Activated CD8-positive, alpha-beta T cell treated with anti-CD3 and anti-CD28 coated beads, Interleukin-2, amount 10 ng/mL, durations not matched to agents 7 days and 5 days (primary cell): ENCODE data around the gene KRTAP2-4. TPM values are rescaled to one million over a fixed set of nuclear protein-coding genes. Genes with fewer than 3 reads are reported as not detected.
"Not testable (repeated sequence)": the region's sequence is repeated elsewhere in the genome, so short reads cannot be mapped to it uniquely, and the experiment has no call there.

ENCODE experiments used
- ATAC-seq: fragments of 150-1000 bp; cut with Tn5 transposase; one replicate; pipeline ENCODE4 v1.10.0; 2021; ENCODE audit warnings: moderate library complexity
- CTCF ChIA-PET: fragments of 350-600 bp; sonication (Branson Sonifier 250); formaldehyde crosslinking; loops from one replicate; lab custom pipeline; 2021; ENCODE audit warnings: antibody characterized with exemption; lab: Charles Lee
- POLR2A ChIA-PET: fragments of 350-600 bp; sonication (Branson Sonifier 250); formaldehyde crosslinking; loops from one replicate; lab custom pipeline; 2021; ENCODE audit warnings: antibody characterized with exemption; lab: Charles Lee
- DNase-seq: peaks from one replicate; pipeline ENCODE4 v3.0.0-alpha.2; 2020
- H3K27ac Mint-ChIP-seq: one replicate; pipeline ENCODE4 v1.8.0; 2021; ENCODE audit warnings: mild to moderate bottlenecking, mixed read lengths
- H3K27me3 Mint-ChIP-seq: one replicate; pipeline ENCODE4 v1.8.0; 2021; ENCODE audit warnings: low read depth, mixed read lengths
- H3K36me3 Mint-ChIP-seq: one replicate; pipeline ENCODE4 v1.8.0; 2021; ENCODE audit warnings: low read depth, mixed read lengths
- H3K4me1 Mint-ChIP-seq: one replicate; pipeline ENCODE4 v1.8.0; 2021; ENCODE audit warnings: low read depth, mixed read lengths
- H3K4me3 Mint-ChIP-seq: one replicate; pipeline ENCODE4 v1.8.0; 2021; ENCODE audit warnings: mild to moderate bottlenecking, mixed read lengths
- H3K9me3 Mint-ChIP-seq: one replicate; pipeline ENCODE4 v1.8.0; 2022; ENCODE audit warnings: mixed read lengths; ENCODE audit not compliant: insufficient read depth
- total RNA-seq, 2 experiments: library from RNA; stranded (reverse); gene quantifications; one replicate each; pipeline ENCODE4 v1.2.3, GENCODE V29; 2021

KRTAP2-4 gene, protein sequence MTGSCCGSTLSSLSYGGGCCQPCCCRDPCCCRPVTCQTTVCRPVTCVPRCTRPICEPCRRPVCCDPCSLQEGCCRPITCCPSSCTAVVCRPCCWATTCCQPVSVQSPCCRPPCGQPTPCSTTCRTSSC
- not detected for total RNA-seq

DNA sequence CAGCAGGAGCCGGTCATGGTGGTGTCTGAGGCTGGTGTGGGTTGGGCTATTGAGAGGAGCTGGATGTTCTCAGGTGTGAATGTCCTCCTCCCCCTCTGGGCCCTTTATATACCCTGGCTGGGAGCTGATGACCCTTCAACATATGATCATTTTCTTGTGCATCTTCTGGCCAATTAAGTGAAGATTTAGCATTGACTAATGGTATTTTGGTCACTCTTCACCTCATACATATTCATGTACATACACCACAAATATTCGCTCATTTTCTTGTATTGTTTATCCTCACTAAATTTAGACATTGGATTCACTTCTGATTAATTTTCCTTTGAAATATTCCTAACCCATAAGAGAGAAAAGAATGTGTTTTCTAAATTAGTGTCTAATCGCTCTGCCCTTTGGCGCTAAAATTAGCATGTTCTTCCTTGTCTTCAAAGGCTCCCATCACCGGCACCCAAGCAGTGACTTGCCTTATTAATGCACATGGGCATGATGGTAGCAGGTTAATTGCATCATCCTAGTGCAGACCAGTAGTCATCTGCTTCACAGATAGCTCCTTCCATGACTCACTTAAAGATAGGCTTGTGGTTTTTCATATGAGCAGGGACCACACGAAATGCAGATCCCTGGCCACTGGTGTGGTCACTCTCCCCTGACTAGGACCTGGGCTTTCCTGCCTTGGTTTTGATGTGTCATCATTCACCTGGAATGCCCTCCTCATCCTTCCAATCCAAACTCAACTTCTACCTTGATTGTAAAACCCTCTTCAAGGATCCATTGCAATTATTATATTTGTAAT is at the start of gene KRTAP2-4:
Gene KRTAP2-4 (minus strand): TSS at position 51 of the 796 bp plus-strand sequence. CDS start 34 bp downstream, at position 17.
- ATAC-seq = no peak
- H3K27ac Mint-ChIP-seq = no peak within 1 kb of the TSS

DNA sequence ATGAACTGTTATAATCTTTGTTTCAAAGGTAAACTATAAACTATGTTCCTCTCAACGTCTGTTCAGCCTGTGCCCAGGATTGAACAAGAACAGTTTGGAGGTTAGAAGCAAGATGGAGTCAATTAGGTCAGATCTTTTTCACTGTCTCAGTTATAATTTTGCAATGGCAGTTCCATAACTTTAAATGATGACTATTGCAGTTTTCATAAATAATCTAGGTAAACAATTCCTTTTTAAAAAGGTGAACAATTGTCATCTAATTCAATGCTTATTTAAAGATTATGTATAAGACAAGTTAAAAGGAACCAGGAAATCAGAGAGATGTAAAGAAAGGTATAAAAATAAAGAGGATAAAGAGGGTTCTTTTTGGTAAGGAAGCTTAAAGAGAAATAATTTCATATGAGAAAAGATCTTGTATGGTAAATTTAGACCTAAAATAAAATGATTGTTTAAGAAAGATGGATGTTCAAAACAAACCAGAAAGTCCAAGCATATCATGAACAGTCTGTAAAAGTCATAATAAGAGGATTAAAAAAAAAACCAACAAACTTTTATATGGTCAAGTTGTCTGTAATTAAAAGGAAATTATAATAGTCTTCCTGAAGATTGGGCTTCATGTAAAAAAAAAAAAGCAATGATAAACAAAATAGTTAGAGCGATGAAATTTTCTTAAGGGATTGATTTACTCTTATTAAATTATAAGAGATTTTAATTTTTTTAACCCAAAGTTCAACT is 45.6 kb upstream of the KRTAP2-4 start:
- no peaks in the 10 kb centered on the region for H3K27me3 Mint-ChIP-seq
- no peak for ATAC-seq
- CTCF ChIA-PET = no interaction called here

More for the DNA sequence above, at the start of gene KRTAP2-4:
- peaks cover 2% of the 10 kb centered on the region for H3K4me1 Mint-ChIP-seq
- POLR2A ChIA-PET = no interaction called here
- no peak within 1 kb of the TSS for H3K4me3 Mint-ChIP-seq
- CTCF ChIA-PET = no interaction called here
- no peak for DNase-seq
- no peaks in the 10 kb centered on the region for H3K36me3 Mint-ChIP-seq
- H3K9me3 Mint-ChIP-seq = no peaks in the 10 kb centered on the region
- peaks cover 10% of the 10 kb centered on the region for H3K27me3 Mint-ChIP-seq

DNA sequence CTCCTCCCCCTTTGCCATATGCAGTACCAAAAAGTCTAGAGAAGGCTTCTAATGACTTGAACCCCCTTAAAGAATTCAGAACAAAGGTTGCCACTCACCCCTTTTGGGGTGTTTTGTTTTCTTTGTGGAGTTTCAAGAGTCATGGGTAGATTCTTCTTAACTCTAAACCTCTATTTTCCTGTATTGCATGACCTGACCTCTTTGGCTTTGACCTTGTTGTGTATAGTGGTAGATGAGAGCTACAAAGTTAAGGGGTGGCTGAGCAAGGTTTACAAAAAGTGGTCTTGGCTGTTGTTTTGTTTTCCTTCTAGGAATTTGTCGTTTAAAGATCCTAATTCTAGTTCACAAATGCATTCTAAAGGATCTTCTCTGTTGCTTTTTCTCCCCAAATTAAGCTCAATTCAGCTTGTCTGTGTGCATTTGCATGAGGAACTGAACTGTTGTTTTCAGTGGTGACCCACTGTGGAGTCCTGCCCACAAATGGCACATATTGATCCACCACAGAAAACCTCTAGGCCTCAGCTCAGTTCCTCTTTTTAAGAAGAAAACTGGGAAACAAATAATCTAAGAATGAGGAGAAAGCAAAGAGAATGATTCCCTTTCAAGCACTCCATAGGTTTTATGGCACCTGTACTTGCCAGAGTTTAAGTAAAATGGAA is 43.2 kb upstream of the KRTAP2-4 start:
- CTCF ChIA-PET, H3K4me3 Mint-ChIP-seq, POLR2A ChIA-PET, H3K27me3 Mint-ChIP-seq, H3K27ac Mint-ChIP-seq, DNase-seq, H3K4me1 Mint-ChIP-seq, ATAC-seq, H3K36me3 Mint-ChIP-seq: not testable (repeated sequence)
- peaks cover 15% of the 10 kb centered on the region for H3K9me3 Mint-ChIP-seq

More for the DNA sequence above, 45.6 kb upstream of the KRTAP2-4 start:
- no peak overlapping the region for H3K4me3 Mint-ChIP-seq
- peaks cover 7% of the 10 kb centered on the region for H3K4me1 Mint-ChIP-seq
- POLR2A ChIA-PET = interaction anchor here (0.7 kb wide), 1 partner anchor 9 kb away, joined by 3 read pairs; no protein-coding TSS in a partner anchor
- H3K36me3 Mint-ChIP-seq = peaks cover 3% of the 10 kb centered on the region
- no peak for DNase-seq
- H3K27ac Mint-ChIP-seq = no peak overlapping the region
- H3K9me3 Mint-ChIP-seq = peaks cover 15% of the 10 kb centered on the region

DNA sequence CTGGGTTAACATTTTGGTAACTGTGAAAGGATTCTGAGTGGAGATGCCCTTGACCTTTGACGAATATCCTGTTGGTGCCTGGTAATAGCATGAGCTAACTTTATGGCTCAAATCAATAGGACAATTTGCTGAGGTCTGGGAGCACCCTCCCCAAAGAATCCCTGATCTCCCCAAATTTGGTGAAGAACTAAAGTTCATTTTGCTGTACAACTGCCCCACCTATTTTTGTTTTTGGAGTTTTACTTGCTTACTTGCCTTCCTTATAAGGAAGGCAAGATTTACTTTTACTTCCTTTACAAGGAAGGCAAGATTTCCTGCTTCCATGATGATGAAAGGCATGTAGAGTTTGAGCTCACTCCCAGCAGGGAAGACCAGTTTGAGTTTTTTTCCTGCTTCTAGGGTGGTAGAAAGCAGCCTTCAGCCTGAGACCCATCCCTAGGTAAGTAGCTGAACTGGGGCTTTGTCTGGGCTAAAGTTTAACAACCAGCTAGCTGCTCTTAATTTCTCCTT is 42.3 kb upstream of the KRTAP2-4 start:
- DNase-seq = no peak
- Mint-ChIP-seq H3K27ac (no peak overlapping the region), H3K4me3 (no peak overlapping the region), H3K9me3 (peaks cover 12% of the 10 kb centered on the region), H3K36me3 (peaks cover 2% of the 10 kb centered on the region), H3K27me3 (peaks cover 2% of the 10 kb centered on the region), H3K4me1 (peaks cover 7% of the 10 kb centered on the region)
- ChIA-PET POLR2A (no interaction called here), CTCF (no interaction called here)
- ATAC-seq = no peak

DNA sequence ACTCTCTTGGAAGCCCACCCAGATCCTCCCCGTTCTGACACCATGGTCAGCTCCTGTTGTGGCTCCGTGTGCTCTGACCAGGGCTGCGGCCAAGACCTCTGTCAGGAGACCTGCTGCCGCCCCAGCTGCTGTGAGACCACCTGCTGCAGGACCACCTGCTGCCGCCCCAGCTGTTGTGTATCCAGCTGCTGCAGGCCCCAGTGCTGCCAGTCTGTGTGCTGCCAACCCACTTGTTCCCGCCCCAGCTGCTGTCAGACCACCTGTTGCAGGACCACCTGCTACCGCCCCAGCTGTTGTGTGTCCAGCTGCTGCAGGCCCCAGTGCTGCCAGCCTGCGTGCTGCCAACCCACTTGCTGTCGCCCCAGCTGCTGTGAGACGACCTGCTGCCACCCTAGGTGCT is 39.7 kb upstream of the KRTAP2-4 start, which contains the start of gene KRTAP4-9:
Gene KRTAP4-9 (plus strand): TSS at position 43 of the 400 bp plus-strand sequence. CDS start 0 bp downstream, at position 43.
- DNase-seq, POLR2A ChIA-PET, H3K4me1 Mint-ChIP-seq, H3K36me3 Mint-ChIP-seq, H3K27me3 Mint-ChIP-seq, ATAC-seq, CTCF ChIA-PET, H3K4me3 Mint-ChIP-seq, H3K27ac Mint-ChIP-seq, H3K9me3 Mint-ChIP-seq: not testable (repeated sequence)

DNA sequence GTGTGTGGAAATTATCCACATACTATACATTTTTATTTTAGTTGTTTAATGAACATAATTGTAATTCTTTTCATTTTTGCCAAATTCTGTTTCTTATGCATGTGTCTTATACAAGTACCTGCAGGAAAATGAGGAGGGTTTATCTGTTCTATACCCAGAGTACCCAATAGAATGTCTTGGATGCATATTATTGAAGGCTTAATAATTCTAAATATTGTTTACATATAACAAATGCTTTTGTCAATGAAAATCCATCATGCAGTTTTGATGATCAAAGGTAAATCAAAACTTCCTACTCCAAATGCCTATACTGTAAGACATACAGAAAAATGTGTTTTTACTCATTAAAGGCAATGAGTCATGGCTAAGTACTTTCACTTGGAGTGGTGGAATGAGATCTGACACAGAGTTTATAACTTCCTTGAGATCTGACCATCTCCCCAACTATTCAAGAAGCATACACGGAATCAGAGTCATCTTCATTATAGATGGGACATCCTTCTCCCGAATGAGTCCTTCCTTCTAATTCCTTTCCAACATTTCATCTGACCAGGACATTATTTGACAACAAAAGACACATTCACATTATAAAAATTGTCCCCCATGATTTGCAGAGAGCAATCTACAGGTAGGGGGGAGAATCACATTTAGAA is 38.8 kb upstream of the KRTAP2-4 start:
- H3K27ac Mint-ChIP-seq, POLR2A ChIA-PET, H3K36me3 Mint-ChIP-seq: not testable (repeated sequence)

DNA sequence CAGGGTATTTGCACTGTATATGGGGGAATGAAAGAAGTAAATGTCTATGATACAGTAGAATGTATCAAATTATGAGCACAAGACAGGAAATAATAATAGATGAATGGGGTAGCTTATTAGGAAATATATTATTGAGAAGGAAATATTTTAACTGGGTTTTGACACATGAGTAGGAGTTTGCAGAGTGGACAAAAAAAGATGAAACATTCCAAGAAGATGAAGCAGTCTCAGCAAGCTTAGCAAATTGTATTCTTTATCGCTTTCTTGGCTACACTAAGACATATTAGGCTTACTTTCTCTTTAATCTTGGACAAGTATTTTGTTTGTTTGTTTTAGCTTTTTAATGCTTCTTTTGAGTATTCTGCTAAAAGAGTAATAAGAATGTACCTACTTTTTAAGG is 38.2 kb upstream of the KRTAP2-4 start:
- H3K9me3 Mint-ChIP-seq = no peaks in the 10 kb centered on the region
- H3K4me3 Mint-ChIP-seq = no peak overlapping the region
- DNase-seq (no peak), ATAC-seq (no peak)
- ChIA-PET CTCF (no interaction called here), POLR2A (no interaction called here)
- H3K27ac Mint-ChIP-seq = no peak overlapping the region
- peaks cover 5% of the 10 kb centered on the region for H3K4me1 Mint-ChIP-seq
- H3K27me3 Mint-ChIP-seq = peaks cover 3% of the 10 kb centered on the region
- H3K36me3 Mint-ChIP-seq = no peaks in the 10 kb centered on the region

More for the DNA sequence above, 38.8 kb upstream of the KRTAP2-4 start:
- H3K27me3 Mint-ChIP-seq, DNase-seq, H3K4me3 Mint-ChIP-seq, ATAC-seq, CTCF ChIA-PET, H3K9me3 Mint-ChIP-seq, H3K4me1 Mint-ChIP-seq: not testable (repeated sequence)

DNA sequence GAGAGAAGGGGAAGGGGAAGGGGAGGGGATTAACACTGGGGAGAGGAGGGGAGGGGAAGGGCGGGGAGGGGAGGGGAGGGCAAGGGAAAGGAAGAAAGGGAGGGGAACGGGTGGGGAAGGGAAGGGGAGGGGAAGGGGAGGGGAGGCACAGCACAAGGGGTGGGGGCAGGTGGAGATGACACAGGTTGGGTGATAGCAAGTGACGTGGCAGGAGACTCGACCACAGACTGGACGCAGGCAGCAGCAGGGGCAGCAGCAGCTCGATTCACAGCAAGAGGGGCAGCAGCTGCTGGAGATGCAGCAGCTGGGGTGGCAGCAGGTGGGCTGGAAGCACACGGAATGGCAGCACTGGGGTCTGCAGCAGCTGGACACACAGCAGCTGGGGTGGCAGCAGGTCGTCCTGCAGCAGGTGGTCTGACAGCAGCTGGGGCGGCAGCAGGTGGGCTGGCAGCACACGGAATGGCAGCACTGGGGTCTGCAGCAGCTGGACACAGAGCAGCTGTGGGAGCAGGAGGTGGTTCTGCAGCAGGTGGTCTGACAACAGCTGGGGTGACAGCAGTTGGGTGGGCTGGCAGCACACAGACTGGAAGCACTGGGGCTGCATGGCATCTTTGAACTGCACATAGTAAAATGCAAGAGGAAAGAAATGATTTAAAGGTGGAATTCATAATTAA is 36.0 kb upstream of the KRTAP2-4 start, which contains the start of gene KRTAP4-16:
Gene KRTAP4-16 (minus strand): TSS at position 624 of the 674 bp plus-strand sequence. CDS start 0 bp downstream, at position 624.
- no peaks in the 10 kb centered on the region for H3K36me3 Mint-ChIP-seq
- H3K4me3 Mint-ChIP-seq = no peak within 1 kb of the TSS
- CTCF ChIA-PET = no interaction called here
- ATAC-seq (no peak), DNase-seq (no peak)
- POLR2A ChIA-PET = no interaction called here
- H3K27ac Mint-ChIP-seq = no peak within 1 kb of the TSS
- H3K27me3 Mint-ChIP-seq = peaks cover 7% of the 10 kb centered on the region
- H3K4me1 Mint-ChIP-seq = no peaks in the 10 kb centered on the region
- no peaks in the 10 kb centered on the region for H3K9me3 Mint-ChIP-seq

DNA sequence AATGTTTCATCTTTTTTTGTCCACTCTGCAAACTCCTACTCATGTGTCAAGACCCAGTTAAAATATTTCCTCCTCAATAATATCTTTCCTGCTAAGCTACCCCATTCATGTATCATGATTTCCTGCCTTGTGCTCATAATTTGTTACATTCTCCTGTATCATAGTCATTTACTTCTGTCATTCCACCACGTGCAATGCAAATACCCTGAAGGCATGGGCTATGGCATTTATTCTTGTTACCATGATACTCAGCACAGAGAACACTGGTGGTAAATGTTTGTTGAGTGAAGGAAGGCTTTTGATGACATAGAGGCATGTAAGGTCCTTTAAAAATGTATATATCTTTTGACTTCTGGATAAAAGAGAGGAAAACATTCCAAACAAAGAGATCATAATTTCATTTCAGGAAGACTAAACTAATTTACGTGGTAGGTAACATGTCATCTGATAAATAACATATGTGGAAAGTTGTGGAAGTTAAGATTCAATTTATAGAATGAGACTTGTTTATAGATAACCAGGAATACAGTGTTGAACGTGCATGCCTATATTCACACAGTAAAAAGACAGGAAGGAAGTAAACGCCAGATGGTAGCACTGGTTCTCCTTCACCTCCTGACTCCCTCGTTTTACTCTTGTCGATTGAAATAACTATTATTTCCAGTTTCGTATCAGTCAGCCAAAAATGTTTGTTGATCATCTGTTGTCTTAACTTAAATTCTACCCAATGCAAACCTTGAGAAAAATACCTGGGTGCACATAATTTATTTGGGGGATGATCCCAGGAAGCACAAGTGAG is 34.2 kb upstream of the KRTAP2-4 start:
- H3K4me1 Mint-ChIP-seq, H3K27me3 Mint-ChIP-seq, DNase-seq, H3K9me3 Mint-ChIP-seq, POLR2A ChIA-PET, ATAC-seq, H3K36me3 Mint-ChIP-seq, H3K27ac Mint-ChIP-seq, CTCF ChIA-PET, H3K4me3 Mint-ChIP-seq: not testable (repeated sequence)

DNA sequence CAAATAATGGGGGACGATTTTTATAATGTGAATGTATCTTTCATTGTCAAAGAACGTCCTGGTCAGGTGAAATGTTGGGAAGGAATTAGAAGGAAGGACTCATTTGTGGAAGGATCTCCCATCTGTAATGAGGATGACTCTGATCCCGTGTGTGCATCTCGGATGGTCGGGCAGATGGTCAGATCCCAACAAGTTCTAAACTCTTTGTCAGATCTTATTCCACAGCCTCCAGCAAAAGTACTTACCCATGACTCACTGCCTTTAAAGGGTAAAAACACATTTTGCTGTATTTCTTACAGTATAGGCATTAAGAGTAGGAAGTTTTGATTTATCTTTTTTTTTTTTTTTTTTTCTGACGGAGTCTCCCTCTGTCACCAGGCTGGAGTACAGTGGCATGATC is 32.8 kb upstream of the KRTAP2-4 start:
- Mint-ChIP-seq H3K4me3 (no peak overlapping the region), H3K4me1 (no peaks in the 10 kb centered on the region), H3K9me3 (no peaks in the 10 kb centered on the region), H3K36me3 (no peaks in the 10 kb centered on the region), H3K27ac (no peak overlapping the region), H3K27me3 (peaks cover 8% of the 10 kb centered on the region)
- no peak for DNase-seq
- CTCF ChIA-PET = no interaction called here
- POLR2A ChIA-PET = no interaction called here
- no peak for ATAC-seq
